ENCODE data around the gene SRSF7. TPM values are rescaled to one million over a fixed set of nuclear protein-coding genes. Genes with fewer than 3 reads are reported as not detected.
A peak's percentile ranks its signal among the peaks of the same experiment; 100 is the strongest.
"Not testable (repeated sequence)": the region's sequence is repeated elsewhere in the genome, so short reads cannot be mapped to it uniquely, and the experiment has no call there.

The SRSF7 gene
- total RNA-seq, 2 experiments from 2014 or later, result 194 to 309 TPM

GRCh38 chr2:38743672-38744398, 7.3 kb downstream of the SRSF7 start:
- no peak for ATAC-seq
- H3K4me3 Mint-ChIP-seq, result peak overlapping the region; percentile 14
- CTCF ChIA-PET, result interaction anchor here (0.7 to 8.1 kb wide), 17 partner anchors 10 to 235 kb away, joined by 3 to 141 read pairs (median 4); partner anchors contain the start of gene HNRNPLL
- DNase-seq, result no peak
- H3K27ac Mint-ChIP-seq, result peak overlapping the region; percentile 80
- intact Hi-C loops (cut with DNase I, micrococcal nuclease), result loop anchor here in 1 of 2 experiments (10.0 kb wide), 2 partner anchors 381 to 429 kb away; partner anchors contain the start of gene SOS1
- peaks cover 82% of the 10 kb centered on the region for H3K36me3 Mint-ChIP-seq (ENCODE audit: low read depth)
- no peaks in the 10 kb centered on the region for H3K9me3 Mint-ChIP-seq (ENCODE audit: low read depth)
- POLR2A ChIA-PET, result interaction anchor here (0.7 to 3.4 kb wide), 7 partner anchors 7 to 366 kb away, joined by 3 to 26 read pairs (median 6); partner anchors contain the start of gene SRSF7
- no peaks in the 10 kb centered on the region for H3K27me3 Mint-ChIP-seq
- peaks cover 76% of the 10 kb centered on the region for H3K4me1 Mint-ChIP-seq

- intact Hi-C loops (cut with DNase I, micrococcal nuclease), result loop anchor here in 1 of 2 experiments (10.0 kb wide), 2 partner anchors 382 to 428 kb away; partner anchors contain the start of gene SOS1
- H3K4me3 Mint-ChIP-seq, result no peak overlapping the region
Observed at GRCh38 chr2:38742797-38743559, 8.2 kb downstream of the SRSF7 start.

GRCh38 chr2:38740851-38741731, 10.1 kb downstream of the SRSF7 start:
- ChIA-PET CTCF (interaction anchor here (0.6 to 8.1 kb wide), 25 partner anchors 9 to 425 kb away, joined by 3 to 141 read pairs (median 4); partner anchors contain the start of gene HNRNPLL), POLR2A (interaction anchor here (0.6 to 3.4 kb wide), 4 partner anchors 10 to 500 kb away, joined by 3 to 26 read pairs (median 12); partner anchors contain the start of gene SRSF7)
- Mint-ChIP-seq H3K27ac (peak overlapping the region; percentile 47), H3K4me1 (peaks cover 55% of the 10 kb centered on the region), H3K9me3 (ENCODE audit: low read depth) (no peaks in the 10 kb centered on the region), H3K36me3 (ENCODE audit: low read depth) (peaks cover 69% of the 10 kb centered on the region), H3K27me3 (no peaks in the 10 kb centered on the region), H3K4me3 (no peak overlapping the region)
- intact Hi-C loops (cut with DNase I, micrococcal nuclease), result loop anchor here (1.0 to 10.0 kb wide), 5 partner anchors 160 to 426 kb away; partner anchors contain the start of gene SOS1 (in 1 of the 2)
- ATAC-seq (peak; percentile 5), DNase-seq (peak; percentile 39)

More at GRCh38 chr2:38742797-38743559, 8.2 kb downstream of the SRSF7 start:
- DNase-seq, result no peak
- Mint-ChIP-seq H3K27ac (peak overlapping the region; percentile 48), H3K27me3 (no peaks in the 10 kb centered on the region), H3K9me3 (ENCODE audit: low read depth) (no peaks in the 10 kb centered on the region), H3K36me3 (ENCODE audit: low read depth) (peaks cover 82% of the 10 kb centered on the region), H3K4me1 (peaks cover 72% of the 10 kb centered on the region)
- ChIA-PET CTCF (interaction anchor here (0.7 to 8.1 kb wide), 18 partner anchors 9 to 427 kb away, joined by 3 to 141 read pairs (median 4); no protein-coding TSS in a partner anchor), POLR2A (interaction anchor here (0.7 to 3.4 kb wide), 6 partner anchors 8 to 167 kb away, joined by 3 to 26 read pairs (median 6); partner anchors contain the start of gene SRSF7)
- peak; percentile 4 for ATAC-seq

GRCh38 chr2:38739524-38739923, 11.6 kb downstream of the SRSF7 start:
- CTCF ChIA-PET, result interaction anchor here (0.9 to 8.1 kb wide), 6 partner anchors 8 to 212 kb away, joined by 3 to 141 read pairs (median 5); no protein-coding TSS in a partner anchor
- POLR2A ChIA-PET, result interaction anchor here (0.5 to 2.3 kb wide), 9 partner anchors 28 to 428 kb away, joined by 3 to 19 read pairs (median 3); partner anchors contain the start of gene HNRNPLL
- ATAC-seq (no peak), DNase-seq (no peak)
- Mint-ChIP-seq H3K4me1 (peaks cover 43% of the 10 kb centered on the region), H3K36me3 (ENCODE audit: low read depth) (peaks cover 62% of the 10 kb centered on the region), H3K27me3 (no peaks in the 10 kb centered on the region), H3K4me3 (no peak overlapping the region), H3K27ac (peak overlapping the region; percentile 53), H3K9me3 (ENCODE audit: low read depth) (no peaks in the 10 kb centered on the region)
- intact Hi-C loops (cut with DNase I, micrococcal nuclease), result no loop called here

- DNase-seq (no peak), ATAC-seq (no peak)
- H3K4me3 Mint-ChIP-seq, result no peak overlapping the region
- no peaks in the 10 kb centered on the region for H3K27me3 Mint-ChIP-seq
- intact Hi-C loops (cut with DNase I, micrococcal nuclease), result no loop called here
- no peaks in the 10 kb centered on the region for H3K9me3 Mint-ChIP-seq (ENCODE audit: low read depth)
- POLR2A ChIA-PET, result interaction anchor here (1.3 to 1.6 kb wide), 2 partner anchors 8 to 14 kb away, joined by 5 to 9 read pairs; partner anchors contain the start of gene SRSF7
- H3K36me3 Mint-ChIP-seq (ENCODE audit: low read depth), result peaks cover 58% of the 10 kb centered on the region
- peaks cover 32% of the 10 kb centered on the region for H3K4me1 Mint-ChIP-seq
- H3K27ac Mint-ChIP-seq, result no peak overlapping the region
- CTCF ChIA-PET, result interaction anchor here (0.6 to 8.1 kb wide), 3 partner anchors 11 to 158 kb away, joined by 3 to 141 read pairs (median 3); no protein-coding TSS in a partner anchor
Observed at GRCh38 chr2:38737925-38738324, 13.2 kb downstream of the SRSF7 start.

- not testable (repeated sequence) for H3K4me3 Mint-ChIP-seq
Observed at GRCh38 chr2:38737000-38737698, 14.0 kb downstream of the SRSF7 start.

GRCh38 chr2:38735999-38736320, 15.2 kb downstream of the SRSF7 start:
- Mint-ChIP-seq H3K4me1 (peaks cover 21% of the 10 kb centered on the region), H3K27ac (peak overlapping the region; percentile 51), H3K4me3 (no peak overlapping the region), H3K27me3 (no peaks in the 10 kb centered on the region), H3K36me3 (ENCODE audit: low read depth) (peaks cover 54% of the 10 kb centered on the region), H3K9me3 (ENCODE audit: low read depth) (no peaks in the 10 kb centered on the region)
- DNase-seq (no peak), ATAC-seq (no peak)
- CTCF ChIA-PET, result interaction anchor here (18.5 kb wide), 1 partner anchor 156 kb away, joined by 290 read pairs; no protein-coding TSS in a partner anchor
- intact Hi-C loops (cut with DNase I, micrococcal nuclease), result no loop called here
- POLR2A ChIA-PET, result interaction anchor here (0.7 to 1.0 kb wide), 2 partner anchors 16 to 135 kb away, joined by 3 read pairs; partner anchors contain the start of gene SRSF7

More at GRCh38 chr2:38737000-38737698, 14.0 kb downstream of the SRSF7 start:
- H3K27me3 Mint-ChIP-seq; intact Hi-C loops (cut with DNase I, micrococcal nuclease); H3K9me3 Mint-ChIP-seq (ENCODE audit: low read depth); DNase-seq; ATAC-seq; H3K27ac Mint-ChIP-seq: not testable (repeated sequence)
- ChIA-PET POLR2A (interaction anchor here (1.3 to 1.6 kb wide), 2 partner anchors 9 to 14 kb away, joined by 5 to 9 read pairs; partner anchors contain the start of gene SRSF7), CTCF (interaction anchor here (0.7 to 8.1 kb wide), 3 partner anchors 14 to 270 kb away, joined by 3 to 141 read pairs (median 3); no protein-coding TSS in a partner anchor)
- peaks cover 25% of the 10 kb centered on the region for H3K4me1 Mint-ChIP-seq
- H3K36me3 Mint-ChIP-seq (ENCODE audit: low read depth), result peaks cover 55% of the 10 kb centered on the region

- Mint-ChIP-seq H3K27ac (no peak overlapping the region), H3K4me1 (peaks cover 16% of the 10 kb centered on the region), H3K4me3 (no peak overlapping the region), H3K36me3 (ENCODE audit: low read depth) (peaks cover 50% of the 10 kb centered on the region), H3K27me3 (no peaks in the 10 kb centered on the region), H3K9me3 (ENCODE audit: low read depth) (no peaks in the 10 kb centered on the region)
- intact Hi-C loops (cut with DNase I, micrococcal nuclease), result no loop called here
- POLR2A ChIA-PET, result interaction anchor here (1.0 to 1.2 kb wide), 3 partner anchors 12 to 17 kb away, joined by 3 to 4 read pairs (median 3); partner anchors contain the start of gene SRSF7
- CTCF ChIA-PET, result interaction anchor here (0.6 to 18.5 kb wide), 13 partner anchors 9 to 1775 kb away, joined by 3 to 290 read pairs (median 5); no protein-coding TSS in a partner anchor
- DNase-seq (no peak), ATAC-seq (no peak)
Observed at GRCh38 chr2:38734299-38735058, 16.7 kb downstream of the SRSF7 start.
